Glutamatergic neuron (in vitro differentiated cells): ENCODE results near the gene CTSZ. TPM values are rescaled to one million over a fixed set of nuclear protein-coding genes. Genes with fewer than 3 reads are reported as not detected.
"Not testable (repeated sequence)": the region's sequence is repeated elsewhere in the genome, so short reads cannot be mapped to it uniquely, and the experiment has no call there.

Experiments used
- DNase-seq: peaks from one replicate; pipeline ENCODE4 v3.0.0; 2022
- H3K27ac Mint-ChIP-seq: one replicate; pipeline ENCODE4 v1.8.0; 2020; ENCODE audit warnings: mild to moderate bottlenecking, mixed read lengths, inconsistent platforms; ENCODE audit not compliant: unreplicated experiment
- H3K27me3 Mint-ChIP-seq: one replicate; pipeline ENCODE4 v1.8.0; 2020; ENCODE audit warnings: mild to moderate bottlenecking, moderate library complexity, mixed read lengths, inconsistent platforms; ENCODE audit not compliant: unreplicated experiment
- H3K36me3 Mint-ChIP-seq: one replicate; pipeline ENCODE4 v1.8.0; 2020; ENCODE audit warnings: mild to moderate bottlenecking, mixed read lengths, inconsistent platforms; ENCODE audit not compliant: unreplicated experiment
- H3K4me1 Mint-ChIP-seq: one replicate; pipeline ENCODE4 v1.8.0; 2020; ENCODE audit warnings: mild to moderate bottlenecking, low read depth, mixed read lengths, inconsistent platforms; ENCODE audit not compliant: unreplicated experiment
- H3K4me3 Mint-ChIP-seq: one replicate; pipeline ENCODE4 v1.8.0; 2020; ENCODE audit warnings: mild to moderate bottlenecking, mixed read lengths, inconsistent platforms; ENCODE audit not compliant: unreplicated experiment
- H3K9me3 Mint-ChIP-seq: one replicate; pipeline ENCODE4 v1.8.0; 2020; ENCODE audit warnings: mild to moderate bottlenecking, moderate library complexity, mixed read lengths, inconsistent platforms; ENCODE audit not compliant: unreplicated experiment
- CTCF ChIP-seq: fragments of 200-600 bp; sonication (generic); IDR thresholded peaks from one replicate; pipeline ENCODE4 v1.5.0; 2021; ENCODE audit not compliant: partially characterized antibody, unreplicated experiment
- total RNA-seq: library from RNA; stranded (reverse); fragmentation: NEBNext Ultra II Directional; extraction: Animal tissue kit (Norgen Biotek cat#: 25700); gene quantifications from one replicate; pipeline ENCODE4 v1.2.1, GENCODE V29; 2021; ENCODE audit not compliant: unreplicated experiment

Gene CTSZ
- total RNA-seq, 1 donor from 2014 or later, result 13.1 TPM

DNA sequence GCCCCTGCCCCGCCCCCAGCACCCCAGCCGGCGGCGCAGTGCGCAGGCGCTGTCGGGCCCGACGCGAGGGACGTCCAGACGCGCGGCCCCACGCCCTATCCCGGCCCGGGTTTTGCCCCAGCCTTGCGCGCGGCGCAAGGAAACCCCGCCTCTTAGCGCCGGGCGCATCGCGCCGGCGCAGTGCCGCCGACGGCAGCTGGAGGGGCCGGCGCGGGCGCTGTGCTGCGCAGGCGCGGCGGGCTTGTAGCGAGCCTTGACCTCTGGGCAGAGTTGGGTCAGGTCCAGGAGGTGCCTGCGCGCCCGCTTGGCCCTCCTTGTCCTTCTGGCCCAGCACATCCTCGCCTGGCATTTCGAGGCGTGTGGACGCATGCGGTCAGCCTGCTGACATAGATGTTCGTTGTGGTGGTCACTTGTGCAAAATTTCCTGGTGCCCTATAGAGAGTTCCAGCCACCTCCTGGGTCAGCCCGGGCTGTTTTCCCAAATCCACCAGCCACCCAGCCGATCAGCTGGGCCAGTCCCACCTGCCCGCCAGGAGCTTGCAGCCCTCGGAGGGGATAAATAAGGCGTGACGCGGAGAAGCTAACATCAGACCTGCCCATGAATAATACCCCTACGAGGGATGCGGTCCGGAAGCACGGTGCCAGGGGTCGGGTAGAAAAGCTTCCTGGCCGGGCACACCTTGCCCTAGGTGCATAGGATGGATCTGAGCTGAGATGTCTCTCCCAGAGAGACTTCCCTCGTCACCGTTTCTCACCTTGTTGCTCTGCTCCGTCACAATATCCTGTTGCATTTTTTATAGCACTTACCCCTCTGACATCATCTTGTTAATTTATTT is 36.0 kb upstream of the CTSZ start:
- Mint-ChIP-seq H3K36me3 (peaks cover 3% of the 10 kb centered on the region), H3K9me3 (peaks cover 3% of the 10 kb centered on the region), H3K27me3 (peaks cover 3% of the 10 kb centered on the region), H3K27ac (peak overlapping the region; percentile 67), H3K4me1 (peaks cover 15% of the 10 kb centered on the region), H3K4me3 (peak overlapping the region; percentile 89)
- DNase-seq, result peak; percentile 93
- no peak for TF ChIP-seq CTCF

- no peak for DNase-seq
- H3K4me1 Mint-ChIP-seq, result peaks cover 15% of the 10 kb centered on the region
- H3K36me3 Mint-ChIP-seq, result no peaks in the 10 kb centered on the region
- H3K9me3 Mint-ChIP-seq, result peaks cover 3% of the 10 kb centered on the region
- peak within 1 kb of the TSS; percentile 67 for H3K27ac Mint-ChIP-seq
- peak within 1 kb of the TSS; percentile 89 for H3K4me3 Mint-ChIP-seq
- TF ChIP-seq CTCF, result no peak
- peaks cover 1% of the 10 kb centered on the region for H3K27me3 Mint-ChIP-seq
Observed at GRCh38 chr20:59042151-59042795, 35.2 kb upstream of the CTSZ start, which contains the start of gene PRELID3B. Gene PRELID3B, minus strand, starts transcription at chr20:59042786. Its CDS starts 56 bp downstream, at chr20:59042730.

DNA sequence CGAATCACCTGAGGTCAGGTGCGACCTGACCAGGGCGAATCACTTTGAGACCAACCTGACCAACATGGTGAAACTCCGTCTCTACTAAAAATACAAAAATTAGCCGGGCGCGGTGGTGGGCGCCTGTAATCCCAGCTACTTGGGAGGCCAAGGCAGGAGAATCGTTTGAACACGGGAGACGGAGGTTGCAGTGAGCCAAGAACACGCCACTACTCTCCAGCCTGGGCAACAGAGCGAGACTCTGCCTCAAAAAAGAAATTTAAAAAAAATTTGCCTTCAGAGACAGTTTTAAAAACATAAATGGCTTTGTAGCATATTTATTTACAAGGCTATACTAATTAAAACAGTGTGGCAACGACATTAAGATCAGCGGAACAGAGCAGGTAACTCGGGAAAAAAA is 34.4 kb upstream of the CTSZ start:
- not testable (repeated sequence) for H3K36me3 Mint-ChIP-seq, H3K9me3 Mint-ChIP-seq, DNase-seq, H3K27me3 Mint-ChIP-seq, H3K27ac Mint-ChIP-seq
- Mint-ChIP-seq H3K4me3 (peak overlapping the region; percentile 70), H3K4me1 (peaks cover 15% of the 10 kb centered on the region)

DNA sequence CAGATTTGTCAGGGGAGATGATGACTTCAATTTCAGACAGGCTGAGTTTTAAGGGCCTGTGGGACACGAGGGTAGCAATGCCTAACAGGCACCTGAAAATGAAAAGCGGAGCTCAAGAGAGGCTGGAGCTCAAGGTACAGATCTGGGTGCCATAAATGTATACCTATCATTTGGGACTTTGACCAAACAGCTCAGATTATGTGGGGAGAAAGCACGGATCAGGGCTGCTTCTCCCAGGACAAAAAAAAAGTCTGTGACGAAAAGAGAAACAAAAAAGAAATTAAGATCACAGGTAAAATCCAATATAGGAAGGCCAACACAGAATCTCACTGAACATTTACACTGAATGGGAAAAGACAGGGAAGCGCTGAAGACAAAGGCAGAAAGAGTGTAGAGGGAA is 33.6 kb upstream of the CTSZ start:
- DNase-seq, result no peak
- Mint-ChIP-seq H3K9me3 (peaks cover 4% of the 10 kb centered on the region), H3K4me3 (peak overlapping the region; percentile 70), H3K36me3 (peaks cover 2% of the 10 kb centered on the region), H3K27ac (no peak overlapping the region), H3K4me1 (peaks cover 15% of the 10 kb centered on the region), H3K27me3 (peaks cover 1% of the 10 kb centered on the region)
- TF ChIP-seq CTCF, result no peak

DNA sequence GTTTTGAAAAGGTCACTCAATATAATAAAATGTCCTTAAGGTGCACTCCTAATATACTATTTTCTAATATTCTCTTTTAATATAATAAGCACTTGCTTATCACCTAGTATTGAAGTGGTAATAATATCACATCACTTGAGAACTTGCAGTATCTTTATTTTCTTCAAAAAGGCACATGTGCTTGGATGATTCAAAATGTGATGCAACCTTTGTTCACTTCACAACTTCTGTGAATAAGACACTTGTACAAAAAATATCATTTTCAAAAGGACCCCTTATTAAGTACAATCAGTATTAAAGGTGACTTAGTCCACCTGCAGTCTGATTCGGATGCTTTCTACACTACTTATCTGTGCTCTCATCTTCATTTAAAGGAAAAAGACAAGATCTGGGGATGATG is 32.2 kb upstream of the CTSZ start:
- peaks cover 5% of the 10 kb centered on the region for H3K9me3 Mint-ChIP-seq
- no peak for DNase-seq
- H3K4me3 Mint-ChIP-seq, result no peak overlapping the region
- no peak for TF ChIP-seq CTCF
- H3K36me3 Mint-ChIP-seq, result peaks cover 5% of the 10 kb centered on the region
- peaks cover 1% of the 10 kb centered on the region for H3K27me3 Mint-ChIP-seq
- H3K27ac Mint-ChIP-seq, result no peak overlapping the region
- H3K4me1 Mint-ChIP-seq, result peaks cover 15% of the 10 kb centered on the region
